ENCODE data around the gene DOCK6. TPM values are rescaled to one million over a fixed set of nuclear protein-coding genes. Genes with fewer than 3 reads are reported as not detected.
A peak's percentile ranks its signal among the peaks of the same experiment; 100 is the strongest.

The DOCK6 gene
- total and polyA plus RNA-seq, 2 of the 13 experiments (the other 11 are each of a cell fraction or from before 2014, with no cell fraction given), result 5.4 to 38.1 TPM

DNA sequence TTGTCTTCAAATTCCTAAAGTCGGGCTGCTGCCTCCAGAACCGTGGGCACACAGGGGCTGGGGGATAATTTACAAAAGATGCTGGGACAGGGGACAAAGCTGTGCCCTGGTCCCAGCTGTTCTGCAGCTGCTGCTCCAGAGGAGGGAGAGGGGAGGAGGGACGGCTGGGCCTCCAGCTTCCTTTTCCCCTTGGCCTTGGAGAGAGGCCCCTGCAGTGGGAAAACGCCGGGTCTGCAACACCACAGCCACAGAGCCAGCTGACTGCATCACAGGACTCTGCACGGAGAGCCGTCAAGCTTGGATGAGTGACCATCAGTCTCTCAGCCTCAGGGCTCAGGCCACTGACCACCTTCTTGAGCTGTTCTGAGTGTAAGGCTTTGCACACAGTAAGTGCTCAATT, 6.1 kb downstream of the DOCK6 start (continued):
- TF ChIP-seq, protein P1, sequence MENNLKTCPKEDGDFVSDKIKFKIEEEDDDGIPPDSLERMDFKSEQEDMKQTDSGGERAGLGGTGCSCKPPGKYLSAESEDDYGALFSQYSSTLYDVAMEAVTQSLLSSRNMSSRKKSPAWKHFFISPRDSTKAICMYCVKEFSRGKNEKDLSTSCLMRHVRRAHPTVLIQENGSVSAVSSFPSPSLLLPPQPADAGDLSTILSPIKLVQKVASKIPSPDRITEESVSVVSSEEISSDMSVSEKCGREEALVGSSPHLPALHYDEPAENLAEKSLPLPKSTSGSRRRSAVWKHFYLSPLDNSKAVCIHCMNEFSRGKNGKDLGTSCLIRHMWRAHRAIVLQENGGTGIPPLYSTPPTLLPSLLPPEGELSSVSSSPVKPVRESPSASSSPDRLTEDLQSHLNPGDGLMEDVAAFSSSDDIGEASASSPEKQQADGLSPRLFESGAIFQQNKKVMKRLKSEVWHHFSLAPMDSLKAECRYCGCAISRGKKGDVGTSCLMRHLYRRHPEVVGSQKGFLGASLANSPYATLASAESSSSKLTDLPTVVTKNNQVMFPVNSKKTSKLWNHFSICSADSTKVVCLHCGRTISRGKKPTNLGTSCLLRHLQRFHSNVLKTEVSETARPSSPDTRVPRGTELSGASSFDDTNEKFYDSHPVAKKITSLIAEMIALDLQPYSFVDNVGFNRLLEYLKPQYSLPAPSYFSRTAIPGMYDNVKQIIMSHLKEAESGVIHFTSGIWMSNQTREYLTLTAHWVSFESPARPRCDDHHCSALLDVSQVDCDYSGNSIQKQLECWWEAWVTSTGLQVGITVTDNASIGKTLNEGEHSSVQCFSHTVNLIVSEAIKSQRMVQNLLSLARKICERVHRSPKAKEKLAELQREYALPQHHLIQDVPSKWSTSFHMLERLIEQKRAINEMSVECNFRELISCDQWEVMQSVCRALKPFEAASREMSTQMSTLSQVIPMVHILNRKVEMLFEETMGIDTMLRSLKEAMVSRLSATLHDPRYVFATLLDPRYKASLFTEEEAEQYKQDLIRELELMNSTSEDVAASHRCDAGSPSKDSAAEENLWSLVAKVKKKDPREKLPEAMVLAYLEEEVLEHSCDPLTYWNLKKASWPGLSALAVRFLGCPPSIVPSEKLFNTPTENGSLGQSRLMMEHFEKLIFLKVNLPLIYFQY (CRISPR knock-in tag; IDR thresholded peaks at IDR 0.05; ENCODE audit: borderline replicate concordance), result no peak
- TF ChIP-seq, protein P2, sequence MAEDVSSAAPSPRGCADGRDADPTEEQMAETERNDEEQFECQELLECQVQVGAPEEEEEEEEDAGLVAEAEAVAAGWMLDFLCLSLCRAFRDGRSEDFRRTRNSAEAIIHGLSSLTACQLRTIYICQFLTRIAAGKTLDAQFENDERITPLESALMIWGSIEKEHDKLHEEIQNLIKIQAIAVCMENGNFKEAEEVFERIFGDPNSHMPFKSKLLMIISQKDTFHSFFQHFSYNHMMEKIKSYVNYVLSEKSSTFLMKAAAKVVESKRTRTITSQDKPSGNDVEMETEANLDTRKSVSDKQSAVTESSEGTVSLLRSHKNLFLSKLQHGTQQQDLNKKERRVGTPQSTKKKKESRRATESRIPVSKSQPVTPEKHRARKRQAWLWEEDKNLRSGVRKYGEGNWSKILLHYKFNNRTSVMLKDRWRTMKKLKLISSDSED (CRISPR knock-in tag; IDR thresholded peaks at IDR 0.05), result no peak
- no peak for TF ChIP-seq NCOA5 (CRISPR knock-in tag; IDR thresholded peaks at IDR 0.05)

DNA sequence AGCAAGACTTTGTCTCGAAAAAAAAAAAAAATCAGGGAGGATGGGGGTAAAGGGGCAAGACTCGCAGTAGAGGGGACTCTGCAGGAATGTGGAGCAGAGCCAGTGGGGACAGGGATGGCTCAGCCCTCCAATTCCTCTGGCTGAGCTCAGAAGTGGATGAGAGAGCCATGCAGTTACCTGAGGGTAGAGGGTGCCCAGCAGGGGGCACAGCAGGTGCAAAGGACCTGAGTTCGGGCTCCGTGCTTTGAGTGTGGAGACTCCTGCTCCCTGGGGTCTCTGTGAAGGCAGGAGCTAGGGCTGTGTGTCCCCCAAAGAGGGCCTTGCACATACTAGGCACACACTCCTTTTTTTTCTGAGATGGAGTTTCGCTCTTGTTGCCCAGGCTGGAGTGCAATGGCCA, 7.7 kb downstream of the DOCK6 start:
- in situ Hi-C loops (cut with HindIII; ENCODE audit: extremely low pct_ligation_motif_present, low pct_unique_long_range_greater_than_20kb), result no loop called here
- TF ChIP-seq, protein P3, sequence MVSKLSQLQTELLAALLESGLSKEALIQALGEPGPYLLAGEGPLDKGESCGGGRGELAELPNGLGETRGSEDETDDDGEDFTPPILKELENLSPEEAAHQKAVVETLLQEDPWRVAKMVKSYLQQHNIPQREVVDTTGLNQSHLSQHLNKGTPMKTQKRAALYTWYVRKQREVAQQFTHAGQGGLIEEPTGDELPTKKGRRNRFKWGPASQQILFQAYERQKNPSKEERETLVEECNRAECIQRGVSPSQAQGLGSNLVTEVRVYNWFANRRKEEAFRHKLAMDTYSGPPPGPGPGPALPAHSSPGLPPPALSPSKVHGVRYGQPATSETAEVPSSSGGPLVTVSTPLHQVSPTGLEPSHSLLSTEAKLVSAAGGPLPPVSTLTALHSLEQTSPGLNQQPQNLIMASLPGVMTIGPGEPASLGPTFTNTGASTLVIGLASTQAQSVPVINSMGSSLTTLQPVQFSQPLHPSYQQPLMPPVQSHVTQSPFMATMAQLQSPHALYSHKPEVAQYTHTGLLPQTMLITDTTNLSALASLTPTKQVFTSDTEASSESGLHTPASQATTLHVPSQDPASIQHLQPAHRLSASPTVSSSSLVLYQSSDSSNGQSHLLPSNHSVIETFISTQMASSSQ (IDR thresholded peaks at IDR 0.05; ENCODE audit: low read depth), result no peak
- TF ChIP-seq, protein P3 (CRISPR knock-in tag; IDR thresholded peaks at IDR 0.05; ENCODE audit: borderline replicate concordance), result 0 out of 2 replicates have a peak, but pooled peaks have one; percentile 19
- no peak for TF ChIP-seq ZNF790 (CRISPR knock-in tag; IDR thresholded peaks at IDR 0.05; ENCODE audit: borderline replicate concordance)
- TF ChIP-seq, protein P4, sequence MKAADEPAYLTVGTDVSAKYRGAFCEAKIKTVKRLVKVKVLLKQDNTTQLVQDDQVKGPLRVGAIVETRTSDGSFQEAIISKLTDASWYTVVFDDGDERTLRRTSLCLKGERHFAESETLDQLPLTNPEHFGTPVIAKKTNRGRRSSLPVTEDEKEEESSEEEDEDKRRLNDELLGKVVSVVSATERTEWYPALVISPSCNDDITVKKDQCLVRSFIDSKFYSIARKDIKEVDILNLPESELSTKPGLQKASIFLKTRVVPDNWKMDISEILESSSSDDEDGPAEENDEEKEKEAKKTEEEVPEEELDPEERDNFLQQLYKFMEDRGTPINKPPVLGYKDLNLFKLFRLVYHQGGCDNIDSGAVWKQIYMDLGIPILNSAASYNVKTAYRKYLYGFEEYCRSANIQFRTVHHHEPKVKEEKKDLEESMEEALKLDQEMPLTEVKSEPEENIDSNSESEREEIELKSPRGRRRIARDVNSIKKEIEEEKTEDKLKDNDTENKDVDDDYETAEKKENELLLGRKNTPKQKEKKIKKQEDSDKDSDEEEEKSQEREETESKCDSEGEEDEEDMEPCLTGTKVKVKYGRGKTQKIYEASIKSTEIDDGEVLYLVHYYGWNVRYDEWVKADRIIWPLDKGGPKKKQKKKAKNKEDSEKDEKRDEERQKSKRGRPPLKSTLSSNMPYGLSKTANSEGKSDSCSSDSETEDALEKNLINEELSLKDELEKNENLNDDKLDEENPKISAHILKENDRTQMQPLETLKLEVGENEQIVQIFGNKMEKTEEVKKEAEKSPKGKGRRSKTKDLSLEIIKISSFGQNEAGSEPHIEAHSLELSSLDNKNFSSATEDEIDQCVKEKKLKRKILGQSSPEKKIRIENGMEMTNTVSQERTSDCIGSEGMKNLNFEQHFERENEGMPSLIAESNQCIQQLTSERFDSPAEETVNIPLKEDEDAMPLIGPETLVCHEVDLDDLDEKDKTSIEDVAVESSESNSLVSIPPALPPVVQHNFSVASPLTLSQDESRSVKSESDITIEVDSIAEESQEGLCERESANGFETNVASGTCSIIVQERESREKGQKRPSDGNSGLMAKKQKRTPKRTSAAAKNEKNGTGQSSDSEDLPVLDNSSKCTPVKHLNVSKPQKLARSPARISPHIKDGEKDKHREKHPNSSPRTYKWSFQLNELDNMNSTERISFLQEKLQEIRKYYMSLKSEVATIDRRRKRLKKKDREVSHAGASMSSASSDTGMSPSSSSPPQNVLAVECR (CRISPR knock-in tag; IDR thresholded peaks at IDR 0.05; ENCODE audit: borderline replicate concordance), result 0 out of 2 replicates have a peak, but pooled peaks have one; percentile 22
- TF ChIP-seq SRF (IDR thresholded peaks at IDR 0.05; ENCODE audit: low read depth, low read length), result no peak

More for the DNA sequence above, 7.7 kb downstream of the DOCK6 start:
- no TSS peak for BruUV-seq (replicated peaks)
- Histone ChIP-seq H4K20me1 (ENCODE audit: insufficient read depth, low read length) (peaks cover 4% of the 10 kb centered on the region; the same call in 1 of the 2 replicates), H3K9me3 (ENCODE audit: low read length) (no peaks in the 10 kb centered on the region), H3K4me3 (replicated peaks in 1 of 3; ENCODE audit: insufficient read depth in 1 of 3, low read depth in 2 of 3, low read length in 3 of 3) (no peak overlapping the region), H3K9ac (ENCODE audit: insufficient read depth, low read depth, low read length) (no peak overlapping the region), H3K36me3 (replicated peaks in 1 of 2; ENCODE audit: control insufficient read depth in 1 of 2, insufficient read depth in 2 of 2, low read length in 2 of 2) (peaks cover 5 to 9% of the 10 kb centered on the region in 2 experiments; a peak in 3 of 5 replicates), H3K27ac (ENCODE audit: extremely low read length, insufficient read depth, low read length) (no peak overlapping the region), H3K27me3 (ENCODE audit: control insufficient read depth in 1 of 2, insufficient read depth in 2 of 2, low read length in 2 of 2) (no peaks in the 10 kb centered on the region), H3K79me2 (ENCODE audit: insufficient read depth, low read length) (no peaks in the 10 kb centered on the region), H3K4me1 (ENCODE audit: insufficient read depth, low read length) (peaks cover 11% of the 10 kb centered on the region), H2AFZ (ENCODE audit: low read length) (no peak overlapping the region), H3K4me2 (ENCODE audit: low read depth, low read length) (no peak overlapping the region)
- FAIRE-seq (no peak), DNase-seq (ENCODE audit: low spot score) (no peak), ATAC-seq (peak; percentile 69)
- CTCF ChIA-PET (ENCODE audit: low intra/inter-chr PET ratio, low total read pairs), result no interaction called here
- 79% methylated on average over 3 of the region's 5 CpGs for WGBS (ENCODE audit: low lambda C conversion rate)
- POLR2A ChIA-PET, result interaction anchor here (1.0 kb wide), 1 partner anchor 18 kb away, joined by 4 read pairs; no protein-coding TSS in a partner anchor
- intact Hi-C loops (cut with micrococcal nuclease; ENCODE audit: unreplicated experiment), result no loop called here

Data from HepG2 (cell line).